Neural crest cell (in vitro differentiated cells): ENCODE measurements around the gene TEX22. TPM values are rescaled to one million over a fixed set of nuclear protein-coding genes. Genes with fewer than 3 reads are reported as not detected.

Source experiments
- DNase-seq: peaks from one replicate; pipeline ENCODE4 v3.0.0; 2021; ENCODE audit warnings: low read depth, mixed read lengths, low spot score
- H3K27ac Mint-ChIP-seq: one replicate; pipeline ENCODE4 v1.8.0; 2021; ENCODE audit warnings: mild to moderate bottlenecking, mixed read lengths; ENCODE audit not compliant: unreplicated experiment
- H3K27me3 Mint-ChIP-seq: 2 replicates; pipeline ENCODE4 v1.8.0; 2021; ENCODE audit warnings: low read depth, mild to moderate bottlenecking, mixed read lengths
- H3K36me3 Mint-ChIP-seq: 2 replicates; pipeline ENCODE4 v1.8.0; 2021; ENCODE audit warnings: low read depth, mild to moderate bottlenecking, mixed read lengths
- H3K4me1 Mint-ChIP-seq: 2 replicates; pipeline ENCODE4 v1.8.0; 2021; ENCODE audit warnings: mixed read lengths
- H3K4me3 Mint-ChIP-seq: one replicate; pipeline ENCODE4 v1.8.0; 2021; ENCODE audit warnings: mild to moderate bottlenecking, mixed read lengths
- H3K9me3 Mint-ChIP-seq: 2 replicates; pipeline ENCODE4 v1.8.0; 2021; ENCODE audit warnings: mixed read lengths
- CTCF ChIP-seq: fragments of 200-600 bp; sonication (generic); conservative IDR thresholded peaks from 2 replicates; pipeline ENCODE4 v1.5.0; 2021; ENCODE audit warnings: antibody characterized with exemption, mild to moderate bottlenecking
- total RNA-seq: library from RNA; stranded (reverse); gene quantifications from 2 replicates; pipeline ENCODE4 v1.2.1, GENCODE V29; 2021

Gene TEX22
- total RNA-seq, 1 donor from 2014 or later: 5.2 TPM

DNA sequence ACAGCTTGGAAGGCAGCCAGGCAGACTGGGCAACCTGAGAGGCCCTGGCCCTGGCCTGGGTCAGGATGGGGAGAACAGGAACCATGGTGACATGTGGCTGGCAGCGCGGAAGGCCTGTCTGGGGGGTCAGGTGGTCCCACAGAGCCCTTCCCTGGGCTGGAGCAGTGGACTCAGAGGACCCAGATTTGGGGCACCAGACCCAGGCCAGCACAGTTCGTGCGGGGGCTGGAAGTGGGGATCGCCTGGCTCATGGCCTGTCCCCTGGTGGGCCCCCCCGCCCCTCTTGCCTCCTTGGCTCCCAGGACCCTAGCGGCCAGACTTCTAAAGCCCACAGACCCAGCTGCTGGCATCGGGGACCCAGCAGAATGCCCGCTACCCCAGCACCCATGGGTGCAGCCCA, 42.7 kb downstream of the TEX22 start:
- H3K27me3 Mint-ChIP-seq: no peaks in the 10 kb centered on the region
- peaks cover 3% of the 10 kb centered on the region for H3K36me3 Mint-ChIP-seq
- no peaks in the 10 kb centered on the region for H3K4me1 Mint-ChIP-seq
- TF ChIP-seq CTCF: no peak
- H3K4me3 Mint-ChIP-seq: no peak overlapping the region
- H3K27ac Mint-ChIP-seq: no peak overlapping the region
- H3K9me3 Mint-ChIP-seq: no peaks in the 10 kb centered on the region
- DNase-seq: no peak

DNA sequence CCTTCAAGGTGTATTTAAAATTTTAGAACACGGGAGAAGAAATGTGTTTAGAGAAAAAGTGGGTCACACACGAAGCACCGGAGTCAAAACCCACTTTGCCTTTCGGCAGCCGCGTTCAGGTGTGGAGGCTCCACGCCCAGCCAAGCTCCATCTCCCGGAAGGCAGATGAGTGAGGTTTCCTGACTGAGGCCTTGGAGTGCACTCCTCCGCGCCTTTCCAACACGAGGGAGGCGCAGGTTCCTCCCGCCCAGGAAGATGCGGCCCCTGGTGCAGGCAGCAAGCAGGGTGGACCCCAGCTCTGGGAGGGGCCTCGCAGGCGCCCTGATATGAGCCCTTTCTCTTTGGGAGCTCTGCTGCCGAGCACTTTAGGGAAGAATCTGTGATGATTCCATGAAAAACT, 43.8 kb downstream of the TEX22 start:
- no peak for DNase-seq

DNA sequence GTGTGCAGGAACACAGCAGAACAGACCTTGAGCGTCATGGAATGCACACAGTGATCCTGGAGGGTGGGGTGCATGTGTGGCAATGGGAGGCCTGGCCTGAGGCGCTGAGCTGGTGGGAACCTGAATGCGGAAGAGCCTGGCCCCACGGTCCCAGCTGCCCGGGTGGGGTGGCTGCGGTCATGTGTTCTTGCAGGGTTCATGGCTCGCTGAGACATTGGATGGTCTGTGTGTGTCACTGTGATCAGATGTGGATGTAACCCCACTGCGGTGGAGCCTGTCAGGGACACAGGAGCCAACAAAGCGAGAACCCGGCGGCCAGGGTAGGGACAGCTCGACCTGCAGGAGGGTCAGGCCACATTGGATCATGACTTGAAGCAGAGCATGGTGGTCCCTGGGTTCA, 44.5 kb downstream of the TEX22 start:
- H3K27me3 Mint-ChIP-seq: no peaks in the 10 kb centered on the region
- H3K27ac Mint-ChIP-seq: no peak overlapping the region
- no peak for TF ChIP-seq CTCF
- H3K4me1 Mint-ChIP-seq: no peaks in the 10 kb centered on the region
- no peak overlapping the region for H3K4me3 Mint-ChIP-seq
- H3K36me3 Mint-ChIP-seq: no peaks in the 10 kb centered on the region
- no peak for DNase-seq
- no peaks in the 10 kb centered on the region for H3K9me3 Mint-ChIP-seq

More for the DNA sequence above, 43.8 kb downstream of the TEX22 start:
- Mint-ChIP-seq H3K27me3 (no peaks in the 10 kb centered on the region), H3K36me3 (no peaks in the 10 kb centered on the region), H3K4me3 (no peak overlapping the region), H3K9me3 (no peaks in the 10 kb centered on the region), H3K4me1 (no peaks in the 10 kb centered on the region), H3K27ac (no peak overlapping the region)
- TF ChIP-seq CTCF: no peak

DNA sequence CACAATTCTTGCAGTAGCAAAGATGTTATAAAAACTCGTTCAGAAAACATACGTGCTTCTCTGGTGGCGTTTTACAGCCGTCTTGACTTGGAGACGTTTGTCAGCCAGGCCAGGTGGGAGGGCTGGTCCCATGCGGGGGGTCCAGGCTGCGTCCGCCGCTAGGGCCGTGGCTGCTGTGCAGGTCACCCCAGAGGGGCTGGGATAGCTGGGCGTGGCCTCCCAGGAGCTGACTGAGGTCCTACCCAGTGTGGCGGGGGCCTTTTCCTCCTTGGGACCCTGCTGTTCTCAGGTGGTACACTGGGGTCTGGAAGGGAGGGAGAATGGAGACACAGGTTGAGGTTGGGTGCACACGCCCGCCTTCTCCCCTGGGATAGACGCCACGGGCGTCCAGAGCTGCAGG, 46.5 kb downstream of the TEX22 start:
- H3K27me3 Mint-ChIP-seq: no peaks in the 10 kb centered on the region
- no peak for TF ChIP-seq CTCF
- no peak overlapping the region for H3K27ac Mint-ChIP-seq

DNA sequence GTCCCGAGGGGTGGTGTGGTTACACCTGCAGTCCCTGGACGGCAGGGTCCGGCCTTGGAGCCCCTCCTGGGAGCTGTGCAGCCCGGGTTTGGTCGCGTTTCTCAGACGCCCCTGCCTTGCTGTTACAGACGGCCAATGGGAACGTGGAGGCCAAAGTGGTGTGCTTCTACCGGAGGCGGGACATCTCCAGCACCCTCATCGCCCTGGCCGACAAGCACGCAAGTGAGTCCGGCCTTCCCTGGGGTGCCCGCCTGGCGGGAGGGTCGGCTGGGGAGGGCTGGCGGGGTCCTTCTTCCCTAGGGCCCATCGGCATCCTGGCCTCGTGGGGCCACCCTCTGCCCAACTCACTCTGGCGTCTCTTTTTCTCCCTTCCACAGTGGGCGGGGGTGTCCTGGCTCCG, 47.0 kb downstream of the TEX22 start:
- Mint-ChIP-seq H3K27me3 (no peaks in the 10 kb centered on the region), H3K4me1 (no peaks in the 10 kb centered on the region), H3K36me3 (no peaks in the 10 kb centered on the region), H3K27ac (peak overlapping the region; percentile 57), H3K9me3 (no peaks in the 10 kb centered on the region), H3K4me3 (no peak overlapping the region)
- DNase-seq: no peak
- TF ChIP-seq CTCF: no peak

More for the DNA sequence above, 46.5 kb downstream of the TEX22 start:
- Mint-ChIP-seq H3K4me1 (no peaks in the 10 kb centered on the region), H3K36me3 (no peaks in the 10 kb centered on the region), H3K4me3 (no peak overlapping the region), H3K9me3 (no peaks in the 10 kb centered on the region)
- DNase-seq: no peak
